B cell (primary cell): Measurements from ENCODE around the gene SPAG6. TPM values are rescaled to one million over a fixed set of nuclear protein-coding genes. Genes with fewer than 3 reads are reported as not detected.

ENCODE experiments used
- ATAC-seq: fragments of 200-7000 bp; cut with Tn5 transposase; one replicate; pipeline ENCODE4 v1.10.0; 2021; ENCODE audit warnings: low read depth, mild to moderate bottlenecking, moderate number of reproducible peaks, moderate library complexity
- CTCF ChIA-PET: fragments of 350-600 bp; sonication (Branson Sonifier 250); formaldehyde crosslinking; loops from one replicate; lab custom pipeline; 2021; ENCODE audit warnings: antibody characterized with exemption, inconsistent platforms; lab: Charles Lee
- POLR2A ChIA-PET: fragments of 350-600 bp; sonication (Branson Sonifier 250); formaldehyde crosslinking; loops from one replicate; lab custom pipeline; 2021; ENCODE audit warnings: antibody characterized with exemption; lab: Charles Lee
- DNase-seq: peaks from one replicate; pipeline ENCODE4 v3.0.0; 2013
- H2AFZ ChIP-seq: 2 replicates; pipeline ENCODE4 v1.6.1; 2012; ENCODE audit warnings: mild to moderate bottlenecking, low read depth, low read length; ENCODE audit not compliant: insufficient read depth, poor library complexity, severe bottlenecking
- H3K27ac ChIP-seq, 2 donors: 1 replicate in 1 of 2; 2 replicates in 1 of 2; pipeline ENCODE4 v1.5.1; 2012 to 2013; ENCODE audit warnings: low read length in 2 of 2, mild to moderate bottlenecking in 2 of 2, moderate library complexity in 1 of 2
- H3K27me3 ChIP-seq, 4 experiments: fragments of 200-600 bp in 1 of 4; sonication (generic) in 1 of 4; replicated peaks in 1 of 4; 1 replicate in 2 of 4; 2 replicates in 2 of 4; pipeline versions ENCODE4 v1.6.1 to v1.7.0; 2013 to 2016; ENCODE audit warnings: low read length in 3 of 4, mild to moderate bottlenecking in 2 of 4, mixed read lengths in 1 of 4, moderate library complexity in 1 of 4; ENCODE audit not compliant: insufficient read depth in 4 of 4, control insufficient read depth in 3 of 4; ENCODE audit errors: control extremely low read depth in 1 of 4
- H3K36me3 ChIP-seq, 2 experiments: replicated peaks in 1 of 2; 1 replicate in 1 of 2; 2 replicates in 1 of 2; pipeline versions ENCODE4 v1.6.1 to v1.7.1; 2013; ENCODE audit warnings: low read length in 1 of 2; ENCODE audit not compliant: insufficient read depth in 2 of 2, control insufficient read depth in 1 of 2; ENCODE audit errors: control extremely low read depth in 1 of 2, extremely low read depth in 1 of 2
- H3K4me1 ChIP-seq, 2 donors: fragments of 200-600 bp in 1 of 2; sonication (generic) in 1 of 2; 1 replicate in 1 of 2; 2 replicates in 1 of 2; pipeline versions ENCODE4 v1.5.1 to v1.6.1; 2013 to 2017; ENCODE audit warnings: low read length in 2 of 2; ENCODE audit not compliant: control insufficient read depth in 2 of 2, insufficient read depth in 2 of 2
- H3K4me2 ChIP-seq: replicated peaks from 2 replicates; pipeline ENCODE3; 2012; ENCODE audit warnings: mild to moderate bottlenecking, low read depth, low read length; ENCODE audit not compliant: poor library complexity, severe bottlenecking
- H3K4me3 ChIP-seq, 5 experiments: fragments of 200-600 bp in 1 of 5; sonication (generic) in 1 of 5; 1 replicate in 3 of 5; 2 replicates in 2 of 5; pipeline versions ENCODE4 v1.5.1 to v1.7.0; 2011 to 2016; ENCODE audit warnings: low read length in 4 of 5, mild to moderate bottlenecking in 4 of 5, low read depth in 2 of 5, control low read depth in 1 of 5, moderate library complexity in 1 of 5; ENCODE audit not compliant: insufficient read depth in 1 of 5; ENCODE audit errors: control extremely low read depth in 1 of 5, extremely low read depth in 1 of 5
- H3K79me2 ChIP-seq: fragments of 200-600 bp; sonication (generic); one replicate; pipeline ENCODE4 v1.6.0; 2016; ENCODE audit warnings: low read length; ENCODE audit not compliant: control insufficient read depth, insufficient read depth
- H3K9ac ChIP-seq: fragments of 200-600 bp; sonication (generic); 2 replicates; pipeline ENCODE4 v1.6.1; 2017; ENCODE audit warnings: mild to moderate bottlenecking, low read length, moderate library complexity
- H3K9me3 ChIP-seq, 3 donors: one replicate each; pipeline versions ENCODE4 v1.6.1 to v1.7.1; 2013; ENCODE audit warnings: low read length in 2 of 3; ENCODE audit not compliant: control insufficient read depth in 2 of 3, insufficient read depth in 1 of 3; ENCODE audit errors: control extremely low read depth in 1 of 3
- H4K20me1 ChIP-seq: 2 replicates; pipeline ENCODE4 v1.6.0; 2012; ENCODE audit warnings: mild to moderate bottlenecking, low read length; ENCODE audit not compliant: insufficient read depth, control insufficient read depth, poor library complexity, severe bottlenecking
- H3K27ac Mint-ChIP-seq: one replicate; pipeline ENCODE4 v1.8.0; 2021; ENCODE audit warnings: mixed read lengths
- H3K27me3 Mint-ChIP-seq: one replicate; pipeline ENCODE4 v1.8.0; 2021; ENCODE audit warnings: mixed read lengths
- H3K4me1 Mint-ChIP-seq: one replicate; pipeline ENCODE4 v1.8.0; 2021; ENCODE audit warnings: mixed read lengths
- H3K4me3 Mint-ChIP-seq: one replicate; pipeline ENCODE4 v1.8.0; 2021; ENCODE audit warnings: mixed read lengths
- H3K9me3 Mint-ChIP-seq: one replicate; pipeline ENCODE4 v1.8.0; 2022; ENCODE audit warnings: mixed read lengths; ENCODE audit not compliant: insufficient read depth
- EZH2 ChIP-seq: IDR thresholded peaks from 2 replicates; pipeline ENCODE4 v1.6.1; 2012; ENCODE audit warnings: borderline replicate concordance, low read depth, mild to moderate bottlenecking, moderate library complexity, low read length; ENCODE audit not compliant: insufficient read depth, poor library complexity, severe bottlenecking
- WGBS: methylation state at CpG from one replicate; pipeline ENCODE4 v1.1.5; 2013; ENCODE audit warnings: missing lambda C conversion rate; ENCODE audit not compliant: insufficient coverage; 5-methylcytosine and 5-hydroxymethylcytosine counted together
- intact Hi-C: fragments of 100-400 bp; cut with micrococcal nuclease; formaldehyde crosslinking; loops from one replicate; pipeline ENCODE4 v1.10.0; 2022
- polyA plus RNA-seq: library from polyadenylated mRNA; depleted of rRNA; stranded (reverse); fragments of >200 nt; gene quantifications from 2 replicates; pipeline ENCODE4 v1.2.3, GENCODE V29; 2012
- total RNA-seq, 2 donors: library from RNA; stranded (reverse); fragments of 120-200 nt in 1 of 2; gene quantifications; 1 replicate in 1 of 2; 2 replicates in 1 of 2; pipeline versions ENCODE4 v1.2.3 to v1.2.4, GENCODE V29; 2013 to 2022
- TF ChIP-seq, protein P1 (sequence below): fragments of 200-600 bp; IDR thresholded peaks from one replicate; pipeline ENCODE4 v1.8.0; 2022; ENCODE audit warnings: antibody characterized with exemption, mild to moderate bottlenecking

SPAG6 gene
- total and polyA plus RNA-seq, 2 donors (not counting 1 experiment from before 2014, with no cell fraction given) = not detected

- Histone ChIP-seq H3K9ac (no peak overlapping the region), H3K27me3 (no peaks in the 10 kb centered on the region), H4K20me1 (no peaks in the 10 kb centered on the region), H2AFZ (no peak overlapping the region), H3K4me3 (no peak overlapping the region), H3K4me2 (no peak overlapping the region), H3K79me2 (no peaks in the 10 kb centered on the region), H3K36me3 (no peaks in the 10 kb centered on the region), H3K4me1 (peaks cover 12 to 14% of the 10 kb centered on the region in 2 donors), H3K9me3 (peaks cover 0 to 3% (median 0%) of the 10 kb centered on the region in 3 donors), H3K27ac (no peak overlapping the region)
- ATAC-seq (no peak), DNase-seq (no peak)
- H3K4me1 Mint-ChIP-seq = peaks cover 24% of the 10 kb centered on the region
- no peak for TF ChIP-seq EZH2
- TF ChIP-seq, protein P1, sequence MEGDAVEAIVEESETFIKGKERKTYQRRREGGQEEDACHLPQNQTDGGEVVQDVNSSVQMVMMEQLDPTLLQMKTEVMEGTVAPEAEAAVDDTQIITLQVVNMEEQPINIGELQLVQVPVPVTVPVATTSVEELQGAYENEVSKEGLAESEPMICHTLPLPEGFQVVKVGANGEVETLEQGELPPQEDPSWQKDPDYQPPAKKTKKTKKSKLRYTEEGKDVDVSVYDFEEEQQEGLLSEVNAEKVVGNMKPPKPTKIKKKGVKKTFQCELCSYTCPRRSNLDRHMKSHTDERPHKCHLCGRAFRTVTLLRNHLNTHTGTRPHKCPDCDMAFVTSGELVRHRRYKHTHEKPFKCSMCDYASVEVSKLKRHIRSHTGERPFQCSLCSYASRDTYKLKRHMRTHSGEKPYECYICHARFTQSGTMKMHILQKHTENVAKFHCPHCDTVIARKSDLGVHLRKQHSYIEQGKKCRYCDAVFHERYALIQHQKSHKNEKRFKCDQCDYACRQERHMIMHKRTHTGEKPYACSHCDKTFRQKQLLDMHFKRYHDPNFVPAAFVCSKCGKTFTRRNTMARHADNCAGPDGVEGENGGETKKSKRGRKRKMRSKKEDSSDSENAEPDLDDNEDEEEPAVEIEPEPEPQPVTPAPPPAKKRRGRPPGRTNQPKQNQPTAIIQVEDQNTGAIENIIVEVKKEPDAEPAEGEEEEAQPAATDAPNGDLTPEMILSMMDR = no peak
- no peaks in the 10 kb centered on the region for H3K9me3 Mint-ChIP-seq
- H3K27me3 Mint-ChIP-seq = no peaks in the 10 kb centered on the region
- H3K4me3 Mint-ChIP-seq = no peak overlapping the region
- intact Hi-C loops = no loop called here
- WGBS = no CpG with 5 or more reads among the region's 4 CpGs
- ChIA-PET CTCF (no interaction called here), POLR2A (no interaction called here)
- H3K27ac Mint-ChIP-seq = no peak overlapping the region
Observed at GRCh38 chr10:22463255-22463654, 118.0 kb downstream of the SPAG6 start.

- H3K4me2 ChIP-seq = no peak overlapping the region
- DNase-seq (no peak), ATAC-seq (no peak)
- Mint-ChIP-seq H3K9me3 (no peaks in the 10 kb centered on the region), H3K27ac (no peak overlapping the region), H3K4me3 (no peak overlapping the region), H3K27me3 (peaks cover 3% of the 10 kb centered on the region), H3K4me1 (peaks cover 13% of the 10 kb centered on the region)
- peaks cover 6 to 8% of the 10 kb centered on the region in 2 donors for H3K4me1 ChIP-seq
- CTCF ChIA-PET = no interaction called here
- H3K27ac ChIP-seq = no peak overlapping the region
- no peaks in the 10 kb centered on the region for H3K36me3 ChIP-seq
- no peak for TF ChIP-seq EZH2
- TF ChIP-seq, protein P1 = no peak
- POLR2A ChIA-PET = no interaction called here
- intact Hi-C loops = no loop called here
- 50% methylated on average over 1 of the region's 5 CpGs for WGBS
- no peak overlapping the region for H3K9ac ChIP-seq
- H3K4me3 ChIP-seq = no peak overlapping the region
- H2AFZ ChIP-seq = no peak overlapping the region
- no peaks in the 10 kb centered on the region for H4K20me1 ChIP-seq
- H3K9me3 ChIP-seq = peaks cover 0 to 3% (median 0%) of the 10 kb centered on the region in 3 donors
- H3K27me3 ChIP-seq = no peaks in the 10 kb centered on the region
- no peaks in the 10 kb centered on the region for H3K79me2 ChIP-seq
Observed at GRCh38 chr10:22464966-22465629, 119.8 kb downstream of the SPAG6 start.
